Measurements from ENCODE around the gene SCN8A. TPM values are rescaled to one million over a fixed set of nuclear protein-coding genes. Genes with fewer than 3 reads are reported as not detected.

SCN8A gene
- total and polyA plus RNA-seq, 12 donors: 0.01 to 1.6 (median 0.35) TPM; not detected in 1

GRCh38 chr12:51682981-51683380 lies 91.9 kb downstream of the SCN8A start:
- Histone ChIP-seq H3K4me3 (no peak overlapping the region), H3K4me1 (peaks cover 0 to 8% (median 0%) of the 10 kb centered on the region in 9 donors), H3K27me3 (no peaks in the 10 kb centered on the region), H3K9me3 (no peaks in the 10 kb centered on the region), H3K27ac (no peak overlapping the region), H3K36me3 (no peaks in the 10 kb centered on the region)
- intact Hi-C loops (cut with DNase I): no loop called here
- no peak for DNase-seq
- WGBS, 2 donors: 80 to 88% methylated on average over 2 of the region's 2 CpGs
- TF ChIP-seq CTCF (IDR thresholded peaks at IDR 0.05): no peak
- peak in 1 of 8 donors; percentile 39 for ATAC-seq

- H3K4me1 ChIP-seq: peaks cover 0 to 8% (median 0%) of the 10 kb centered on the region in 9 donors
- no peaks in the 10 kb centered on the region for H3K9me3 ChIP-seq
- DNase-seq: no peak
- 75 to 80% methylated on average over 4 of the region's 4 CpGs for WGBS, 2 donors
- no peak overlapping the region for H3K27ac ChIP-seq
- H3K4me3 ChIP-seq: no peak overlapping the region
- peak in 5 of 8 donors; percentile 11 to 53 (median 45) for ATAC-seq
- intact Hi-C loops (cut with DNase I): no loop called here
- H3K36me3 ChIP-seq: no peaks in the 10 kb centered on the region
- no peak for TF ChIP-seq CTCF (IDR thresholded peaks at IDR 0.05)
- H3K27me3 ChIP-seq: no peaks in the 10 kb centered on the region
Observed at GRCh38 chr12:51683763-51684357, 92.8 kb downstream of the SCN8A start.

- TF ChIP-seq CTCF (IDR thresholded peaks at IDR 0.05): no peak
- H3K36me3 ChIP-seq: no peaks in the 10 kb centered on the region
- peaks cover 0 to 11% (median 2%) of the 10 kb centered on the region in 9 donors for H3K4me1 ChIP-seq
- H3K4me3 ChIP-seq: no peak overlapping the region
- no peaks in the 10 kb centered on the region for H3K9me3 ChIP-seq
- 68 to 75% methylated on average over 1 of the region's 1 CpG for WGBS, 2 donors
- intact Hi-C loops (cut with DNase I): no loop called here
- no peak overlapping the region for H3K27ac ChIP-seq
- no peak for ATAC-seq
- no peak for DNase-seq
- no peaks in the 10 kb centered on the region for H3K27me3 ChIP-seq
Observed at GRCh38 chr12:51686727-51687126, 95.7 kb downstream of the SCN8A start.

- intact Hi-C loops (cut with DNase I): no loop called here
Observed at GRCh38 chr12:51687177-51687576, 96.1 kb downstream of the SCN8A start.

More at GRCh38 chr12:51687177-51687576, 96.1 kb downstream of the SCN8A start:
- DNase-seq (no peak), ATAC-seq (no peak)
- Histone ChIP-seq H3K9me3 (no peaks in the 10 kb centered on the region), H3K4me1 (peaks cover 0 to 15% (median 7%) of the 10 kb centered on the region in 9 donors), H3K36me3 (no peaks in the 10 kb centered on the region), H3K4me3 (no peak overlapping the region), H3K27me3 (no peaks in the 10 kb centered on the region), H3K27ac (no peak overlapping the region)
- 85 to 89% methylated on average over 5 of the region's 5 CpGs for WGBS, 2 donors
- TF ChIP-seq CTCF (IDR thresholded peaks at IDR 0.05): no peak

All from heart right ventricle (tissue), 16 donors.